GM12873 (cell line): Measurements from ENCODE around the gene CELF4.

Experiments used
- TF ChIP-seq, protein P1 (sequence below): IDR thresholded peaks from 2 replicates; pipeline ENCODE4 v1.5.1; 2012; ENCODE audit warnings: low read depth, mild to moderate bottlenecking, moderate library complexity, low read length, control low read depth; ENCODE audit not compliant: insufficient read depth; ENCODE audit errors: missing control alignments

CELF4 gene

DNA sequence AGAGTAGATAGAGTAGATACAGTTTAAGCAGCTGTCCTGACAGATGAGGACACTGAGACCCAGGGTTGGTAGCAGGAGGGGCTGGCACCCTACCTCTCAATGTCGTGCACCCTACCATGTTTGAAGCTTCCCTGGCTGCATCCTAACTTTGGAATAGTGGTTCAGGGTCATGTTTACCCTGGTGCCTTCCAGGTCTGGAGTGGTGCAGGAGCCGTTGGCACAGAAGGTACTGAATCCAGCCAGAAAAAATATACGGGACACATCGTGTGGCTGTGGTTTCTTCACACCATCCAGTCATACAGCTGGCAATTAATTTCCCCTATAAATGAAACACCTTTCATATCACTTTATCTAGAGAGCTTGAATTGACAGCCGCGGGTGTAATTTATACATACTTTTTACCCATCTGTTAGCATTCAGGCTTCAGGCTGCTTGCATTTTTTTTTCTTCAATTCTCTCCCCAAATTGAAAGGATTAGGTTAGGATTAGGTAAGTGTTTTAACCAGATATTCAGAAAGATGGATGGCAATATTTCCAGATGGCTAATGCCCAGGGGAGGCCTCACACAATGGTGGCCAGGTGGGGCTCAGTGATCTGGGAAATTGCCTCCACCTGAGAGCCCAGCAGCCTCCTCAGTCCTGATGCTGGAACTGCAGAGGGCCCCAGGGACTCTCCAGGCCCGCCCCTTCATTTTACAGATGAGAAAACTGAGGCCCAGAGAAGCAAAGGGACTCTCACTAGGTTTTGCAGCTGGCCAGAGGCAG is 127.0 kb downstream of the CELF4 start:
- TF ChIP-seq, protein P1, sequence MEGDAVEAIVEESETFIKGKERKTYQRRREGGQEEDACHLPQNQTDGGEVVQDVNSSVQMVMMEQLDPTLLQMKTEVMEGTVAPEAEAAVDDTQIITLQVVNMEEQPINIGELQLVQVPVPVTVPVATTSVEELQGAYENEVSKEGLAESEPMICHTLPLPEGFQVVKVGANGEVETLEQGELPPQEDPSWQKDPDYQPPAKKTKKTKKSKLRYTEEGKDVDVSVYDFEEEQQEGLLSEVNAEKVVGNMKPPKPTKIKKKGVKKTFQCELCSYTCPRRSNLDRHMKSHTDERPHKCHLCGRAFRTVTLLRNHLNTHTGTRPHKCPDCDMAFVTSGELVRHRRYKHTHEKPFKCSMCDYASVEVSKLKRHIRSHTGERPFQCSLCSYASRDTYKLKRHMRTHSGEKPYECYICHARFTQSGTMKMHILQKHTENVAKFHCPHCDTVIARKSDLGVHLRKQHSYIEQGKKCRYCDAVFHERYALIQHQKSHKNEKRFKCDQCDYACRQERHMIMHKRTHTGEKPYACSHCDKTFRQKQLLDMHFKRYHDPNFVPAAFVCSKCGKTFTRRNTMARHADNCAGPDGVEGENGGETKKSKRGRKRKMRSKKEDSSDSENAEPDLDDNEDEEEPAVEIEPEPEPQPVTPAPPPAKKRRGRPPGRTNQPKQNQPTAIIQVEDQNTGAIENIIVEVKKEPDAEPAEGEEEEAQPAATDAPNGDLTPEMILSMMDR: no peak

DNA sequence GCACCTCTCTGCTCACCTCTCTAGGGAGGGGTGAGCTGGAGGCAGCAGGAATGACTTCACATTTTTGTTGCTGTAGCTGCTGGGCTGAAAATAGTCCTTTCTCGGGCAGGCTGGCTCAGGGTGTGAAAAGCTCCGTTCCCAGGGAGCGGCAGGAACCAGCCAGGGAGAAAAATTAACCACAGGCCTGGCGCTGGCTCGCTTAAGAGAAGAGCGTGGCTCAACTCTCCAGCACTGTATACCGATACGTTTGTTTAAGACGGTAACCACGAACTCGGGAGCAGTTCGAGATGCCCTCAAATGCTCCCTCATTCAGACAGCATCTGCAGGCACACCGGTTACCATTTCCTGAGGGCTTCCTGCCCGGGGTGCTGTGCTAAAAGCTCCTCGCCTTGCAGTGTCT is 129.6 kb downstream of the CELF4 start:
- TF ChIP-seq, protein P1: no peak

DNA sequence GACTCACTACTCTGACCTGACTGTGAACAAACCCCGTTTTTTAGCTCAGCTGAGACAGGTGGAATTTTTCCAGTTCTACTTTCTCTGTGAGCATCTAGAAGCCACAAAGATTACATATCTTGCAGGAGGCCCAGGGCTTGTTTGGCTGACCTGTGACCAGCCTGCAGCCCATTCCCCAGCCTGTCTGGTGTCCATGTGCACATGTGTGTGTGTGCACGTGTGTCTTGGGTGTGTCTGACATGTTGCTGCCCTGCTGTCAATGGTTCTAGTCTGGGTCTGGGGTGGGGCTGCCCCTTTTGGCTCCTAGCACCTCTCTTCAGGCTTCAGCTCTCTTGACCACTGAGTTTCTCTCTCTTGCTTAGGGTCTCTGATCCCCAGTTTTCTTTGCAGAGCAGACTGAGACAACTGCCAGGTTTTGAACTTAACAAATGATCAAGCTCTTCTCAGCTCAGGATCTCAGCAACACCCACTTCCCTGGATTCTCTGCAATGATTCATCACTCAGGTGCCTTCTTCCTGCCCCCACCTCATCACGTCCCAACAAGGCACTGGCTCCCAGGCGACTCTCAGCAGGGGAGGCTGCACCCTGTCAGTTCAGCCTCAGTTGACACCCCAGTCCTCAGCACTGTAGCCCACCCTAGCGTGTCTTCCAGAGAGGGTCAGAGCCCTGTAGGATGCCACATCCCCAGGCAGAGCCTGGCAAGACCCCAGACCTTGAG is 130.3 kb downstream of the CELF4 start:
- TF ChIP-seq, protein P1: no peak

DNA sequence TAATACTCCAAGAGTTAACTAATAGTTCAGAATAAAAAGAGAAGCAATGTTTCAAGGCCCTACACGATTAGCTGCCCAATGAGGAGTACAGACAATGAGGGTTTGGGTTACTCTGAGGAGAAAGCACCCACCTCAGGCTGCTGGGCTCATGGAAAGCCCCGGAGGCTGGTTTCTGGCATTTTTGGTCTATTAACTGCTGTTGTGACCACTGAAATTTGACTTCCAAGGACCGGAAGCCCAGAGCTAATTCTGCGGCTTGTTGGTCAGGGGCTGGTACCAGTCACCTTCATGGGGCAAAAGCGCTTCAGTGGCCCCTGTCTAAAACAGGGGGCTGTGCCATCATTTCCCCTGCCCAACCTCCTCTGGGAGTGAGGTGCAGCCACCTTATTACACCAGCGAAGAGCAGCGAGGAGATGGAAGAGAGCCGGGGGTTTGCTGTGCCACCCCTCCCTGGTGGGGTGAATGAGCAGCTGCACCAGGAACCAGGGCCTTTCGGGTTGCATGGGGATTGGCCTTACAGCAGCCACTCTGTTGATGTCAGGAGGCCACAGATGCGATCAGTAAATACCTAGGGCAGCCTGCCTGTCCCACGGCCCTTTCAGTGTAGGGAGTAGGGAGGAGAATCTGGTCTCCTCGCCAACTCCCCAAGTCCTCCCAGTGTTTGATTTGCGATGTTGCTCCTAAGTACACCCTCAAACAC is 131.3 kb downstream of the CELF4 start:
- TF ChIP-seq, protein P1: no peak

DNA sequence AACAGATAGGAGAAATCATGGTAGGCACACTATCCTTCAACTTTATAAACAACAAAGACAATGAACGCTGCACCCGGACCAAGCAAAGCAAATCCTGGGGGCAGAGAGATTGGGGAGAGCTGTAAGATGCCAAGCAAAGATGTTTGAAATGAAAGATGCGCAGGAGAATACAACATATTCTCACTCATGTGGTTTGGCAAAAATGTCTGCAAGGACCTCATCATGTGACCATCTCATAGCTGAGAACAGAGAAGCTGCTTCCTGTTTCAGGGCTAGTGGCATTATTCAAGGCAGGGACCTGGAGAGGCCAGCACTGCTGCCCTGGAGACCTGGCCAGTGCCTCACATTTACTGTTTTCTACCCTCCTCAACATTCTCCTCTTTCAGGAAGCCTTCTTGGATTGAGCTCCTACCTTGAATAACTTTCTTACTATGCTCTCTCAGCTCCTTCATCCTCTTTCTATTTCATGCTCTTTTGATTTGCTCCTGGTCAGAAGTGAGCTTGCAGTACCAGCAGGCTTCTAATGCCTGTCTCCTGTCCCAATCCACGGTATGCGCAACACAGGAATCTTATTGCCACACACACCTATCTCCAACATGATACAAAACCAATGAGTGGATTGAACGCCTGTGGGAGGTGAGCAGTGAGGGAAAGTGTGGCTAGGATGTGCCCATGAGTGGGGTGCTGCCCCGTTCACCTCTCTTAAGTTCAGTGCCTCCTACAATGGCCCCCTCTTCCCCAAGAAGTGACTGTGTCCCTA is 133.0 kb downstream of the CELF4 start:
- TF ChIP-seq, protein P1: no peak

GRCh38 chr18:37430357-37431076 is 135.1 kb downstream of the CELF4 start:
- TF ChIP-seq, protein P1: no peak
